Activated T-cell treated with anti-CD3 and anti-CD28 coated beads for 48 hours (primary cell): ENCODE data around the gene ABHD16A.
"Not testable (repeated sequence)": the region's sequence is repeated elsewhere in the genome, so short reads cannot be mapped to it uniquely, and the experiment has no call there.

ENCODE experiments used
- DNase-seq: peaks from one replicate; pipeline ENCODE4 v3.0.0-alpha.2; 2020; ENCODE audit warnings: low read depth

Gene ABHD16A

DNA sequence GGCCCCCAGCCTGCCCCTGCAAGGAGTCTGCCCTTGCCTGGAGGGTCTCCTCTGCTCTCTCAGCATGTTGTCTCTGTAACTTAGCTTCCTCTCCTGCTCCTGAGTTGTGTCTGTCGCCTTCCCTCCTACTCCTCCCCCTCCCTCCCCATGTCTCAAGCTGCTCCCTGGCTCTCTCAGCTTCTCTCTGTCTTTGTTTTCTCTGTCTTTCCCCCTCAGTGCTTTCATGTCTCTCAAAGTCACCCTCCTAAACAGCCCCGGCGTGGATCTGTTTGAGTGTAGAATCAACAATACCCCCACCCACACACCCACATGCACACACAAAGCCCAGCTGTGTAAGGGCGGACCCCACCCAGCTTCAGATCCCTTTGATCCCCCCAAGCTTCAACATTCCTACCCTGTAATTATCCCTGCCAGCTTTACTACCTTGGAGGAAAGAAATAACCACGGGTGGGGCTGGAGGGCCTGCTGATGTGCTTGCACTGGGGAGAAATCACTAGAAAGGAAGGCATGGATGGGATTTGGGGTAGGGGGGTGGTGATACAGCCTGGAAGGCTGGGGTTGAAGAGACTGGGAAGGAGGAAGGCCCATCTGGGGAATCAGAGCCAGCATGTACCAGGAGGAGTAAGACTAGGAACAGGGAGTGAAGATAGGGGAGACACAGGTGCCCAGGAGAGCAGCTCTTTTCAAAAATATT is 11.0 kb upstream of the ABHD16A start:
- no peak for DNase-seq

DNA sequence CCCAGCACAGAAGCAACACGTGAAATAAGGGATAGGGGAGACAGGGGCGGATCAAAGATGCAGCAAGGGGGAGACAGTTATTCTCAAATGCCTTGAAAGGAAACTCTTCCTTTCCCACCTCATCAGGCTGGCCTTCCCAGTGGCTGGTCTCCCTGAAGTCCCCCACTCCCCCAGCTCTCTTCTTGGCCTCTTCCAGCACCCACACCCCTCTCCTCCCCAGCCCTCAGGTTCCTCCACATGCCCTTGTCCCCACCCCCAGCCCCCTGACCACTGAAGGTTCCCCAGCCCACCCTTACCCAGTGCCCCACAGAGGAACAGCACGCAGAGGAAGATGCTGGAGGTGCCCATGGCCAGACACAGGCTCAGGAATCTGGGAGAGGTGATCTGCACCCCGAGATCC is 10.3 kb upstream of the ABHD16A start:
- DNase-seq, result no peak

GRCh38 chr6:31712296-31712695 is 9.2 kb upstream of the ABHD16A start:
- DNase-seq, result no peak

- DNase-seq, result no peak
Measured at GRCh38 chr6:31711233-31711632, 8.1 kb upstream of the ABHD16A start.

GRCh38 chr6:31710523-31711219 is 7.5 kb upstream of the ABHD16A start:
- DNase-seq, result no peak

GRCh38 chr6:31709157-31709556 is 6.0 kb upstream of the ABHD16A start:
- DNase-seq, result not testable (repeated sequence)

GRCh38 chr6:31708224-31708623 is 5.1 kb upstream of the ABHD16A start:
- DNase-seq, result no peak

DNA sequence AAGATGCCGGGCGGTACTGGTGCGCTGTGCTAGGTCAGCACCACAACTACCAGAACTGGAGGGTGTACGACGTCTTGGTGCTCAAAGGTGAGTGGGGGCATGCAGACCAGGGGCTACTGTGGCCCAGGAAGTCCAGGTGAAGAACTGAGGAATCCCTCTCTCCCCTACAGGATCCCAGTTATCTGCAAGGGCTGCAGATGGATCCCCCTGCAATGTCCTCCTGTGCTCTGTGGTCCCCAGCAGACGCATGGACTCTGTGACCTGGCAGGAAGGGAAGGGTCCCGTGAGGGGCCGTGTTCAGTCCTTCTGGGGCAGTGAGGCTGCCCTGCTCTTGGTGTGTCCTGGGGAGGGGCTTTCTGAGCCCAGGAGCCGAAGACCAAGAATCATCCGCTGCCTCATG is 4.6 kb upstream of the ABHD16A start:
- no peak for DNase-seq

DNA sequence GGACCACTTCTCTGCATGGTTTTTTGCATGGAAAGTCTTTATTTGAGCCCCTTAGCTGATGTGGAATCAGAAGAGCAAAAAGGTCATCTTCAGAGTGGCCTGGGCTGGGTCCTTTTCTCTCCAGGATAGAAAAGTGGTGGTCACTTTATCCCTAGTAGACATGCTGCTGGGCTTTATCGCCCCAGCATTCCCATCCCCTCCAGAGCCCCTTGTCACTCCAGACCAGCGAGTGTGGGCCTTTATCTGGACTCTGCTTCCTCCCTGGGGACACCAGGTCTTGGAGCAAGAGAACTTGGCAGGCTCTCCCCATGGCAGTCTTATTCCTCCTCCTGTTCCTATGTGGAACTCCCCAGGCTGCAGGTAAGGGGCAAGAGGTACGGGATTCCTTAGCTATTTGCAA is 3.5 kb upstream of the ABHD16A start, which contains the start of gene LY6G6F:
LY6G6F (plus strand) TSS at position 268 of the 400 bp plus-strand sequence; CDS start at position 309, 41 bp downstream.
- DNase-seq, result no peak

GRCh38 chr6:31705931-31706330 is 2.8 kb upstream of the ABHD16A start:
- no peak for DNase-seq

- DNase-seq, result peak; percentile 31
Measured at GRCh38 chr6:31702405-31702818, 712 bp downstream of the ABHD16A start.

DNA sequence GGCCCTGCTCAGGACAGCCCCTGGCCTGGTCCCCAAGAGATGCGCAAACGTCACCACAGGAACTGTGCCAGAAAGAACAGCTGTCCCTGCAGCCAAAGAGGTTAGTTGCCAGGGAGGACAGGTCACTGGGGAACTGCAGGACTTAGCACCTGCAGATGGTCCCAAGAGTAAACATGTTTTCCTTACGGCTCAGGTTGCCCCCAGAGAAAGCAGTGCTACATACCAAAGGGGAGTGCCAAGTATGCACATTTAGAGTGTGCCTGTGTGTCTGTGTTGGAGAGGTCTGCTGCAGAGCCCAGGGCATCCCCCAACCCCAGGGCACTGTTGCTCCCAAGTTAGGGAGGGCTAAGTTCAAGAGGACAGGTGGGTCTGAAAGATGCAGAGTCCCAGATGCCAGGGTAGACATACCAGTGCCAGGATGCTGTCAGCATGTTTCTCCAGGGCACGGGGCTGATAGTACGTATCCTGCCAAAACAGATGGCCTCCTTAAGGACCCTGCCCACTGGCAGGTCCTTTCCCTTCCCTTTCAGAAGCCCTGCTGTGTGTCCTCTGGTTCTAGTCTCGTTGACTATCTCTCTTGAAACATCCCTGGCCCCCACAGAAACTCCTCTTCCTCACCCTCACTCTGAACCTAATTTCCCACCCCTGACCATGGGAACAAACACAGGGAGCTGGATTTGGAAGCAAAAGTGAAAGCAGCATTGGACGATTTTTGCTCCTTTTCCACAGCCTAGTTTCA is 1.3 kb downstream of the ABHD16A start:
- no peak for DNase-seq

GRCh38 chr6:31700740-31701401 is 2.3 kb downstream of the ABHD16A start:
- DNase-seq, result no peak

DNA sequence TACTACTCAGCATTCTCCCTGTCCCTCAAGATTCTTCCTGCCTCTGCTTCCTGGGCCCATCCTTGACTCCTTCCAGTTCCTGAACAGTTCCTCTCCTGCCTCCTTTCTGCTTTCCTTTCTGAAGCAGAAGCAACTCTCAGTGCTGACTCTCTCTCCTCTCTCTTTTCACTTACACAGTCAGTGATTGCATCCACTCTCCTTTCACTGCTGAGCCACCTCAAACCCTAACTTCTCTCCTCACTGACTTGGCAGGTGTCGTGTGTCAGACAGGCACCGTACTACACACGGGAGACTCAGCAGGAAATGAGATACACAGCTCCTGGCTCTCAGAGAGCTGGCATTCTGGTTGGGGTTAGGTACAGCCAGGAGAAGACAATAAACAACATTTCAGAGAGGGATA is 5.6 kb downstream of the ABHD16A start:
- no peak for DNase-seq

GRCh38 chr6:31693535-31693934 is 9.6 kb downstream of the ABHD16A start:
- DNase-seq, result no peak

DNA sequence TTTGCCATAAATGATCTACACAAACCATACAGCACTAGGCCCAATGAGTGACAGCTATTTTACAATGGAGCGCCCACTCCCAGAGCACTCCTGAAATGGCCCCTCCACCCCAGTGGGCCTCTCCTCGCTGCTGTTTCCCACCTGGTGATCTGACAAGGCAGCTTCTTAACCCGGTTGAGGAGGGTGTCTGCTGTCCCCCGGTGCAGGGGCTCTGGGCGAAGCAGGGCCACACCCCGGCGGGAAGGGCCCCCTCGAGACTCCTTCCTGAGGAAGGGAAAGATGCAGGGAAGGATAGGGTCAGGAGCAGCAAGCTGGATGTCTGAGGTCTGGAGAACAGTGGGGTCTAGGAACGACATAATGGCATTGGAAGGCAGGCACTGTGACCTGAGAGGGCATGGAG is 10.2 kb downstream of the ABHD16A start:
- no peak for DNase-seq

GRCh38 chr6:31692353-31692752 is 10.8 kb downstream of the ABHD16A start:
- no peak for DNase-seq

GRCh38 chr6:31691564-31692108 is 11.5 kb downstream of the ABHD16A start:
- no peak for DNase-seq

GRCh38 chr6:31691078-31691463 is 12.1 kb downstream of the ABHD16A start:
- DNase-seq, result no peak

- DNase-seq, result no peak
Measured at GRCh38 chr6:31690231-31691077, 12.7 kb downstream of the ABHD16A start.
